GM21360 (cell line): ENCODE results near the gene FGFBP1.
A peak's percentile ranks its signal among the peaks of the same experiment; 100 is the strongest.

Experiments used
- ATAC-seq: cut with Tn5 transposase; IDR thresholded peaks from one replicate; pipeline ENCODE4 v1.9.1; 2021; ENCODE audit warnings: mild to moderate bottlenecking, moderate library complexity; ENCODE audit not compliant: unreplicated experiment

The FGFBP1 gene

DNA sequence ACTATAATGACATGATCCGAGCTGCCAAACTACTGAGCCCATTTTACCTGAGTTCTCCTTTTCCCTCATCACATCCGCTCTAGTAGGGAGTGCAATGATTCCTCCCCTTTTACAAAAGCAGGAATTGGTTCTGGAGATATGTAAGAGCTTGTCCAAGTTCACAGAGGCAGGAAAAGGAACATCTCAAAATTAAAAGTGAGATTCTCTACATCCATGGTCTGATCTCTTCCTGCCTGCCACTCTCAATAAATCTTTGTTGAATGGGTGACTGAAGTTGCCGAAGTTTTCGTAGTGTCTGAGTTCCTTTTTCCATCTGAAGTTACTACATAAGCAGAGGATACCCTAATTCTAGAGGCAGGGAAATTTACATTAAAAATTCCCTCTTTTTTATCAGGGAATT is at the start of gene FGFBP1:
Gene FGFBP1, minus strand, starts transcription at position 101 of the 400 bp plus-strand sequence. CDS start 2,108 bp downstream, outside the sequence.
- ATAC-seq, result no peak

DNA sequence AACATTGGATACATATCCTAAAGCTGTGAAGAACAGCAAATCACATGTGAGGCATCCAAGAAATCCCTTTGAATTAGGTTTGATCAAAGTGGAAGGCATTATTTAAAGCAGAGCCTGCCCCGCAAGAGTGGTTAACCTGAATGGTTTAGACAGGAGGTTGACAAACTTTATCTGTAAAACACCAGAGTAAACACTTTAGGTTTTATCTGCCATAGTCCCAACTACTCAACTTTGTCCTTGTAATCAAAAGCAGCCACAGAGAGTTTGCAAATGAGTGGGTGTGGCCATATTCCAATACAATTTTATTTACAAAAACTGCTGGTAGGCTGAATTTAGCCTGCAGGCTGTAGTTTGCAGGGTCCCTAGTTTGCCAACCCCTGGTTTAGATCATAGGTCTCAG is 49.7 kb upstream of the FGFBP1 start:
- no peak for ATAC-seq

DNA sequence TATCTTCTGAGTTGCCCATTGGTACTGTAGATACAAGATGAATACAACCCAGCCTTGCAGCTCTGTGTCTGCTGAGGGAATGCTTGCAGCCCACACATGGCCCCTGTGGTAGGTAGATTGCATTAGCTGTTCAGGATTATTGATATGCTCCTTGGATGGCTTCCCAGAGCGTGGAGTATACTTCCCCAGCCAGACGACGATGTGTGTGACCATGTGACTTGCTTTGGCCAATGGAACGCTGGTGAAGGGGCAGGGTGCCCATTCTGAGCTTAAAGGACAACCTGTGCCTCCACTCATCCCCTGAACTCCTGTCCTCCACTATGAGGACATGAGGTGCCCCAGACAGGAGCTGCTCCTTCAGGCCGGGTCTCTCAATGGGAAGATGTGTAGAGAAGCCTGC is 48.4 kb upstream of the FGFBP1 start:
- no peak for ATAC-seq

DNA sequence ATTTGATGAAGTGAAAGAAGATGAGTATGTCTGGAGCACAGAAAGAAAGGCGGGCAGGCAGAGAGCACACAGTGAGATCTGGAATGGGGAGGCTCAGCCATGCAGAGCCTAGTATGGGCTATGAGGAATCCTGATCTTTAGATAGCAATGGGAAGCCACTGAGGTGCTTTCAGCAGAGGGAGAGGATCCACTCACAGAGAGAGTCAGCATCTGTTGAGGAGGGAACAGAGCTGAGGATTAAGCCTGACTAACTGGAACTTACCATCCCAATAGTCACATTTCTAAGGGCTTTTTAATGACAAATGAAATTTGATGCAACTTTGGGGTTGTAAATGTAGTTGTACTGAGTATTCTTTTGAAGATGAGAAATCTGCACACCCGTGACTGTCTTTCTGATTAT is 45.1 kb upstream of the FGFBP1 start:
- no peak for ATAC-seq

DNA sequence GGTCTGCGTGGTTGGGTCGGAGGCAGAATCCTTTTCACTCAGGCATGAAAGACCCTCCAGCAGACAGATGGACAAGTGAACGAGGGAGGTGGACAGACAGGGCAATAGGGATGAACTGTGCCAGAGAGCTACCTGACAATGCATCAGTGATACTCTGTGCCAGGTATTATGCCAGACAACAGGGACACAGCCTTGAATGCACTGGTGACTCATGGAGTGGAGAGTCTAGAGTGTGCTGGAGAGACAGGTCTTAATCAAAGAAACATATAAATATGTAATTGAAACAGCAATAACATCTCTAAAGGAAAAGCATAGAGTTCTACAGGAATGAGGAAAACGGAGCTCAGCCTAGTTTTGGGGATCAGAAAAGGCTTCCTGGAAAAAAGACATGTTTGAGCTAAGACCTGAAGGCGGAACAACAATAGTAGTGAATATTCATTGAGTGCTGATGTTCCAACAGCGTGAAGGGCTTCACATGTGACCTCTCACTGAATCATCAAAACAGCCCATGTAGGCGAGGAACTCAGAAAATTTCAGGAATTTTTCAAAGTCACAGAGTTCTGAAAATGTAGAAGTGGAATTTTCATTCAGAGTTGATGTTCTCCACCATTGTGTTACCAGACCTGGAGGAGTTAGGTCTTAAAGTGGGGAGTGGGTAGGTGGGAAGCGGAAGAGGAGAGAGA is 44.4 kb upstream of the FGFBP1 start:
- no peak for ATAC-seq

DNA sequence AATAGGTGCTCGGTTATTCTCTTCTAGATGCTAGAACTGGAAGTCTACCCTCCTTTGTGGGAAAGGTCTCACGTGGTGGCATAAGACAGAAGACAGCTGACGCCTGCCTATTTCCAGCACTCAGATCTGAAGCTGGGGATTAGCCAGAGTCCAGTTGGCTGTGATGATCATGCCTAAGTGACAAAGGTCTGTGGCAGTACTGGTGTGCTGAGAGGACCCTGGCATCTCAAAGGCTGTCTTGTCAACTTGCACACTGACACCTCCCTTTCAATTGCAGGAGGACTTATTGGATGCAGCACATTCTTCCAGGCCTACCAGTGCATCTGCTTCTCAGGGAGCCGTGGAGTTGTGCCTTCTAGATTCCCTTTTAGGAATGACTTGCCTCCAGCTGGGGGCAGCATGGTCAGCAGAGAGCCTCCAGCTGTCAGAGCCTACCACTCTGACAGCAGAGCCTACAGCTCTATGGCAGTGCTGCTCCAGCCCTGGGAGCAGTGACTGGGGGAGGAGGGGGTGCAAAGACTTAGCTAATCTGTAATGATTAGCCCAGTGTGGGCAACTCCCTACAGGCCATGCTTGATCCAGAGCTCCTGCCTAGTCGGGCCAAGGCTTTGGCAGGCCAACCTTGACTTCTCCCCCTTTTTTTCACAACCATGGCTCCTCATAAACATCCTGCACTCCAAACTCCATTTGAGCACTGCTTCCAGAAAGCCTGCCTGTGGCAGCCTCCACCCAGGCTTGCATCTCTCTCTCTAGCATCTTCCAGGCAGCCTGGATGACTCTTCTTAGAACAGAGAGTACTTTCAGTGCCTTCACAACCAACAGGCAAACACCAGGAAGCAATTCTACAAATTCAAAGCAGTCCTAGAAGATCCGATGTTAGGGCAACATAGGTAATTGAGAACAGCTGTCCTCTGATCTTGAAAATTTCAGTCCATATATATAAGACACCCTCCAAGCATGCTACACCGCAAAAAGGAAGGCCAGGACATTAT is 38.2 kb upstream of the FGFBP1 start:
- no peak for ATAC-seq

DNA sequence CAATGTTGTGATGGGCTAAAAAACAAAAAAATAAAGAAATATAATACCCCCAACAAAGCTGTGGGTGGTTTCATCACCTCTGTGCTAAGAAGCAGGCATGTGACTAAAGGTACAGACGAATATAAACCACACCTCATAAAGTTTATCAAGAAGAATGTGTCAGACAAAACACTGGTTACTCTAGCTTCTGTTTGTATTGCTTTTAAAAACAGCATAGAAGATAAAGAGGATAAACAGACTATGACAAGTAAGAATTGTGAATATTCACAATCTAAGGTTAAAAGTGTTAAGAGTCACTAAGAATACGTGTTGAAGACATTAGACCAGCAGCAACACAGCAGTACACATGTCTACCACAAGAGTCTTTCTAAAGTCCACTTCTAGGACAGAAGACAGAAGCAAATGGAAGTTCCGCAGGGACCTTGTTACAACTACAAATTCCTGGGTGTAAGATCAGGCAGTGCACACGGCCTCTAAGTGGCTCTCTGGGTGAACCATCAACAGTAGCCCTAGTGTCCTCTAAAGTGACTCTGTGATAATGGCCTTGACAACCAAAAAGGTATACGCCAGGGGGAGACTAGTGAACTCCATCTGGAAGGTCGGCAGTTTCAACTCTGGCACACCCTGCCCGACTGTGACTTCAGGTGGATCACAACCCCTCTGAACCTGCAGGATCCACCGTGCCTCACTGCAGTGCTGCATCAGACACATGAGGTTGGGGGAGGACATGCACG is 32.7 kb upstream of the FGFBP1 start:
- no peak for ATAC-seq

DNA sequence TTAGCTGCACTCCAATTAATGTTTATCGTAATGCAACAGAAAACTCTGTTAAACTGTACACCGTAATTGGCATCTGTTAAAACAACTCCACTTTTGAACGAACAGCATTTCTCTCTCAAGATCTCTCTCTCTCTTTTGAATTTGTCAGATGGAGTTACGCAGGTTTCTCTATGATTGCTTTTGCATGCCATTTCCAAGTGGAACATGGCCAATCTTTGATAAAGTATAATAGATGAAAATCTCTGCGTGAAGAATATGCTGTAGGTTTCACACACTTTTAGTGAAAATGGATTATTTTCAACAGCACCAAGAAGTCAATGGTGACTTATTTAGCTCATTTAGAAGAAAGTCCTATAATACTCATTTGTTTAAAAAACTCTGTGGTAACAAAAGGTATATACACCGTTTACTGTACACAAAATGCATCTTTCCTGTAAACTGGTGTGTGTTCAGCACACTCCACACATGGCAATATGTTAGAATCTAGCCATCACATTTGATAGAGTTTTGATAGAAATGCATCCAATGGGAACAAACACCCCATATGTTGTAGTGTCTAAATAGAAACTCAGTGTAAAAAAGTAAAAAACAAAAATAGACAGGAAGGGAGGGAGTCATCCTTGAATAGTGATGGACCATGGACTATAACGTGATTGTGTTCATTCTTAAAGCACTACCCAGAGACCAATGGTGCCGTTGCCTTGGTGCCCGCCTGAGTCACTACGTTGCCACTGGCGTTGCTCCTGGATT is 30.2 kb upstream of the FGFBP1 start:
- no peak for ATAC-seq

DNA sequence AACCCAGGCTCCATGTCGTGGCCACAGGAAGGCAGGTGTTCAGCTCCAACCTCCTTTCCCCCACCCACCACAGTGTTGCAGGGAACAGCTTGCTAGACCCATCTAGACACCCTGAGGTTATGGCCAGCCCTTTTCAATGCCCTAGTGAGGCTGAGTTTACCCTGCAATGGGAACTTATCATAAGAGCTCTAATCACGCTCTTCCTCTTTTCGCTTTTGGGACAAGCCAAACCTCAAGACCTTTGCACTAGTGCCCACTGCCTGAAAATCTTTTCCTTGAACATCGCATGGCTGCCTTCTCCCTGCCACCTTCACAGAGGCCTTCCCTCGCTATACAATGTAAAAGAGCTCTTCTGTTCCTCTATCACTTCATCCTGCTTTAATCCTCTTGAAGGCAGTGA is 26.8 kb upstream of the FGFBP1 start:
- ATAC-seq, result no peak

DNA sequence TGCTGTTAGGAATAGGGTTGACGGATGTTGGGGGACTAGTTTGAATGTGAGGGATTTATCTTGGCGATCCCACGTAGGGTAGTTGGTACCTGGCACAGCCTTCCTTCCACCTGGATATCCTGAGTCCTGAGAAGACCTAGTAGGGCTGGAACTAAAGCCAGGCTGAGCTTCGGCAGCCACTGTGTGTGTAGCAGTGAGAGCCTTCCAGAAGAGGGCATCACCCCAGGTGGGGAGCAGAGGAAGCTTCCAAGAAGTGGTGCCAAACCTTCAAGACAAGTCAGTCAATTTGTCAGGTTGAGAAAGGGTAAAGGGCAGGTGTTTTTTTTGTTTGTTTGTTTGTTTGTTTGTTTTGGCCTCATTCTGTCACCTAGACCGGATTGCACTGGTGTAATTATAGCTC is 25.6 kb upstream of the FGFBP1 start:
- no peak for ATAC-seq

DNA sequence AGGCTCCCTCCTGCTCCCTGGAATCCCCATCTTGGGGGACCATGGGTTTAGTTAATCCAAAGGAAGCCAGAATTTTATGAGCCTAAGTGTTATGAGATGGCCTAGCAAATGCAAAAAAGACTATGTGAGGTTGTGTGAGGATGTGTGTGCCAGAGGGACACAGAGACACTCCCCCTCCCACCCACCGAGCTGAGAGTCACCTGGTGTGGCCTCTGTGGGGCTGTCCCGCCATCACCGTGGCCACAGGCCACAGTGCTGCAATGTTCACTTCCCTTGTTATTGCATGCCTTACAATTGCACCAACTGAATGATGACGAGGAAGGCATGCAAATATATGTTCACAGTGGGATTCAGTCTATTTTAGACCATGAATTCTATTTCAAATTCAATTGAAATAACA is 25.0 kb upstream of the FGFBP1 start:
- peak; percentile 78 for ATAC-seq

DNA sequence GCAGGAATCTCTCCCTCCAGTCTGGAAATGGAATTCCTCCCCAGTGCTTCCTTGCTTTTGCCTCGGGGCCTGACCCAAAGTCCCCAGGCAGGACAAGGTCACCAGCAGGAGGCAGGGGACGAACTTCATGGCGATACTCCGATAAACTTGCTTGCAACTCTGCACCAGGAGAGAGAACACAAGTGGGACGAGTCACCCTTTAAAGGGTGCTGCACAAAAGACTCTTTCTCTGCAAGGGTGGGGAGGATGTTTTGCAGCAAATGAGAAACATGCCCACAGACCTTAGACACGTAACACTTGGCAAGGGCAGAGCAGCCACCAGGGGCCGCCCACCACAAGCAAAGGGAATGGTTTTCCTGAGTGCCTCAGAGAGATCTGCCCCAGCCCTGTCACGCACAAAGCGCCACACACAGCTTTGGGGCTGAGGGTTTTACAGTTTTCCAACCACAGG is 24.5 kb upstream of the FGFBP1 start, which contains the start of gene FGFBP2:
Gene FGFBP2, minus strand, starts transcription at position 175 of the 451 bp plus-strand sequence. Its CDS starts 46 bp downstream, at position 129.
- ATAC-seq, result peak; percentile 51

DNA sequence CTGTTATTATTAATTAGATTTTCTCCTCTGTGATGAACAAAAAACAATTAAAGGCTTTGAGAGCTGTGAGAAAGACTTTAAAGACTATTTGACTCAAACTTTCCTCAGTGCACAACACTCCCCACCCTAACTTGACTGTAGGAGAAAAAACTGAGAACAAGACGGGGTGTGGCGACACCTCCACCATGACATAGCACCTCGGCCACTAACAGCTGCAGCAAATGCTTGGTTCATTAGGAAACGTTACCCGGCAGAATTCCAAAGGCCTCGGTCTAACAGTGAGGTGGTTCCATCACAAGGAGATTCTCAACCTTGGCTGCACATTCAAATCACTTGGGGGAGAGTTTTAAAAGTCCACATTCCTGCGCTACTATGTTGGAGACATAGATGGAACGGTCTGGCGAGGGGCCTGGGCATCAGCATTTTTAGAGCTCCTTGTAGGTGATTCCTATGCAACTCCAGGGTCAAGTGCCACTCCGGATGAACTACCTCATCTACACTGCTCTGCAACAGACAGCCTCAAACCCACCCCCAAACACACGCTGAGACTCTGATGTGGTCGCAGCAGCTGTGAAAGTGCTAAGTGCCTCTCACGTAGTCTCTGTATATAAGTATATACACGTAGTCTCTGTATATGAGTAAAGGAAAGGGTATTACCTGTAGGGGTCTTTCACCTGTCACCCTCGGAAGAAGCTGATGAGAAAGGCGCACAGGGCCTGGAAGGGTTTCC is 23.4 kb upstream of the FGFBP1 start:
- ATAC-seq, result no peak

DNA sequence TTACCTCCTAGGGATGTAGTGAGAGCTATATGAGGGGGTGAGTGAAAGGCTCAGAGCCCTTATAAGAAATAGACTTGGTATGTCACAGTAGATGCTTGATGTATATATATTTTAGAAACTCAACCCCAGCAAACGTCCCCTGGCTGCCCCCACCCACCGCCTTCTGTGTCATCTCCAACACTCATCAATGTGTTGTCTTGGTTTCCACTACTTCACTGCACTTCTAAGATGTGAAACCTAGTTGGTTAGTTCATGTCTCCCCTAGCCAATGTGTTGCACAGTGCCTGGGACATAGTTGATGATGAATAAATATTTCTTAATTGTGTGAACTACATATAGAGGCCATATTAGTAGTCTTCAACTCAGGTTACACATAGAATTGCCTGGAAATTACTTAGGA is 20.0 kb upstream of the FGFBP1 start:
- no peak for ATAC-seq

DNA sequence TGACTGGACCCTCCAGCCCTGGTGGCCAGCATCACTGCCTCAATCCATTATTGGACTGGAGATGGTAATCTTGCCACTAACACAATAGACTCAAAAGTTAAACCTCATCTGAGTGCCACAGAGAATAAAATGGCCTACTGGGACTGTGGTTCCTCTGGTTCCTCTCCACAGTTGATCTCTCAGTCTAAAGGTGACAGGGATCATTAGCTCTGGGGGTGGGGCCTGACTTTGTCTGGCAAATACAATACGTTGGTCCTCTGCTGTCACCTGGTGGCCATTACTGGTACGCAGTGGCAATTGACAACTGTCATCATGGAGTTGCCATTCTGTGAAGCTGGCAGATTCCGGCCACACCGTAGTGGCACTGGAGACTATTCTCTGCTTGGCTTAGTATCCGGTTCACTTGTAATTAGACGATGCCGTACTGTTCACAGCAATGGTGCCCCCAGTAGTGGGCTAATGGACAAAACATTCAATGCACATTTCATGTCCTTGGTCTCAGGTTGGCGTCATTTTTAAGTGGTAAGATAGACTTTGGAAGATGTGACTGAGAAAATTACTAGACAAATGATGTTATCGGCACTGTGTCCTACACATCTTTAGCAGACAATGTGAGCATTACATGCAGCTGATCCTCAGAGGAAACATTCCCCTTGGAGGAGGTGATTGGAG is 17.8 kb upstream of the FGFBP1 start:
- ATAC-seq, result peak; percentile 85

DNA sequence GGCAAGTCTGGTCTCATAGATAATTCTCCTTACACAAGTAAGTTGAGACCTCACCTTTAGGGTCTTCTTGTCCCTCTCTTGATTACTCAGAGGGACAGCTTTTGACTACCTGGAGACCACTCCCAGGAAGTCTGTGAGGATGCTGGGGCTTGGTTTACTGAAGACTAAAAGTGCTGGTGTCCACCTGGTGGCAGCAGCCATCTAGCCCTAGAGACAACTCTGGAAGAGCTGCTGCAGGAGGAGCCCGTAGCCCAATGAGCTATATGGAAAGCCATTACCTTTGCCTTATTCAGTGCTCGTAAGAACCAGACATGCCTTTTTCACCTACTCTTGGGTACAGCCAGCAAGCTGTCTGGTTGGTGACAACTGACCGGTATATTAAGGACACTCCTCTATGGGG is 17.1 kb upstream of the FGFBP1 start:
- no peak for ATAC-seq

DNA sequence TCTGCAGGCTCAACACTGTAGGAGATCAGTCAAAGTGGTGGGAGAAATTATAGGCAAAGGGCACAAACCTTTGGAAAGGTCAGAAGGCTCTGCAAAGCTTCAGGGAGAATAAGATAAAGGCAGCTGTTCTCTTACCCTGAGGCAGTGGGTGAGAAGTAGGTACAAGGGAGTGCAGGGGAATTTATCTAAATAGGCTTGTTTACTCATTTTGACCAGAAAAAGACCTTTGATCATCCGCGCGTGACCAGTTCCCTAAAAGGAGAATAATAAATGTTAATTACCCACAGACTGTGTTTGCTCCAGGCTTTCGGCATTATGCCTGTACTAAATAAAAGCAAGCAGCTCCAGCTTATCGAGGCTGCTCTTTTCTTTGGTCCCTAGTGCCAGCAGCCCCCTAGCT is 15.1 kb upstream of the FGFBP1 start:
- no peak for ATAC-seq

DNA sequence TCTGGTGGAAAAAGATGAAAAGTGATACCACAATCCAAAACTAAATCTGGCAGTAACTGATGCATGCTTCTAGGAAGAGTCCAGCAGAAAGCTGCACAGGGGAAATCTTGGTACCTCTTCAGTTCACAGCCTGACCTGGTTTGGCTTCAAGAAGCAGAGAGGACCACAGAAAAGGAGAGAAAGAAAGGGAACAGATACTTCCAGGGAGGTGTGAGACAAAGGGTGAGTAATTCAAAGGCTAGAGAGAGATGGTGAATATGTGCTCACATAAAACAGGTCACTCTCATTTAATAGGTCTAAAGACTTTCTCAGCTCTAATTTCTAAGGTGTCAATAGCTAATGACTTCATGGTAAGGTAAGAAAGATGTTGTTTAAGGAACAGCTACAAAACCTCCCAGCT is 13.2 kb upstream of the FGFBP1 start:
- ATAC-seq, result no peak

DNA sequence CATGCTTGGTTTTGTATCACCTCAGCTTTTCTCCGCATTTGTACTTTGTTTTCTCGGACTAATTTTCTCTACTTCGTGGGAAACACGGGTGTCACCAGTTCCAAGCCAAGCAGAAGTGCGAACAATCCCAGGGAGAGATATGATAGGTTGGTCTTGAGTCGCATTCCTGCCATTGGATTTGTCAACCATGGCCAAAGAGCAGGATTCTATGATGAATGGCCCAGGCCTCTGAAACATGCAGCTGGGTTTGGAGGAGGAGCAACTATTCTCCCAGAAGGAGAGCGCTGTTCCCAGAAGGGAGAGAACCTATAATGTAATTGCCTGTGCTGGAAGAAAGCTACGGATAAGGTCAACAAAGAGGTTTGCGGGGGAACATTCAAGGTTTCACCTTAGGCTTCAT is 10.3 kb upstream of the FGFBP1 start:
- ATAC-seq, result no peak
